22Rv1 (cell line): ENCODE measurements around the gene RIC1.

Experiments
- ZFX ChIP-seq: fragments of 450-650 bp; IDR thresholded peaks from 2 replicates; pipeline ENCODE4 v1.6.1; 2017; ENCODE audit warnings: antibody characterized with exemption, borderline replicate concordance
- TF ChIP-seq, protein P1 (sequence below): fragments of 450-650 bp; IDR thresholded peaks from 2 replicates; pipeline ENCODE4 v1.5.1; 2017; ENCODE audit warnings: mild to moderate bottlenecking

- TF ChIP-seq, protein P1, sequence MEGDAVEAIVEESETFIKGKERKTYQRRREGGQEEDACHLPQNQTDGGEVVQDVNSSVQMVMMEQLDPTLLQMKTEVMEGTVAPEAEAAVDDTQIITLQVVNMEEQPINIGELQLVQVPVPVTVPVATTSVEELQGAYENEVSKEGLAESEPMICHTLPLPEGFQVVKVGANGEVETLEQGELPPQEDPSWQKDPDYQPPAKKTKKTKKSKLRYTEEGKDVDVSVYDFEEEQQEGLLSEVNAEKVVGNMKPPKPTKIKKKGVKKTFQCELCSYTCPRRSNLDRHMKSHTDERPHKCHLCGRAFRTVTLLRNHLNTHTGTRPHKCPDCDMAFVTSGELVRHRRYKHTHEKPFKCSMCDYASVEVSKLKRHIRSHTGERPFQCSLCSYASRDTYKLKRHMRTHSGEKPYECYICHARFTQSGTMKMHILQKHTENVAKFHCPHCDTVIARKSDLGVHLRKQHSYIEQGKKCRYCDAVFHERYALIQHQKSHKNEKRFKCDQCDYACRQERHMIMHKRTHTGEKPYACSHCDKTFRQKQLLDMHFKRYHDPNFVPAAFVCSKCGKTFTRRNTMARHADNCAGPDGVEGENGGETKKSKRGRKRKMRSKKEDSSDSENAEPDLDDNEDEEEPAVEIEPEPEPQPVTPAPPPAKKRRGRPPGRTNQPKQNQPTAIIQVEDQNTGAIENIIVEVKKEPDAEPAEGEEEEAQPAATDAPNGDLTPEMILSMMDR, result no peak
- TF ChIP-seq ZFX, result no peak
Observed at GRCh38 chr9:5736563-5737346, 107.8 kb downstream of the RIC1 start.
